A549 (cell line): ENCODE results near the gene CYP2E1.

Experiments
- CTCF ChIP-seq: fragments of >200 bp; sonication (Bioruptor Twin); formaldehyde crosslinking; IDR thresholded peaks from 3 replicates; pipeline ENCODE4 v1.5.1; 2016
- MAX ChIP-seq: IDR thresholded peaks from 2 replicates; pipeline ENCODE4 v1.6.1; 2012

GRCh38 chr10:133516057-133516456, 11.1 kb upstream of the CYP2E1 start:
- TF ChIP-seq MAX (no peak), CTCF (no peak)
